SIG-M5 (cell line): ENCODE measurements around the gene LMOD1.
"Not testable (repeated sequence)": the region's sequence is repeated elsewhere in the genome, so short reads cannot be mapped to it uniquely, and the experiment has no call there.

Source experiments
- DNase-seq: peaks from one replicate; lab custom pipeline; 2025; lab: John Stamatoyannopoulos, UW

LMOD1 gene

DNA sequence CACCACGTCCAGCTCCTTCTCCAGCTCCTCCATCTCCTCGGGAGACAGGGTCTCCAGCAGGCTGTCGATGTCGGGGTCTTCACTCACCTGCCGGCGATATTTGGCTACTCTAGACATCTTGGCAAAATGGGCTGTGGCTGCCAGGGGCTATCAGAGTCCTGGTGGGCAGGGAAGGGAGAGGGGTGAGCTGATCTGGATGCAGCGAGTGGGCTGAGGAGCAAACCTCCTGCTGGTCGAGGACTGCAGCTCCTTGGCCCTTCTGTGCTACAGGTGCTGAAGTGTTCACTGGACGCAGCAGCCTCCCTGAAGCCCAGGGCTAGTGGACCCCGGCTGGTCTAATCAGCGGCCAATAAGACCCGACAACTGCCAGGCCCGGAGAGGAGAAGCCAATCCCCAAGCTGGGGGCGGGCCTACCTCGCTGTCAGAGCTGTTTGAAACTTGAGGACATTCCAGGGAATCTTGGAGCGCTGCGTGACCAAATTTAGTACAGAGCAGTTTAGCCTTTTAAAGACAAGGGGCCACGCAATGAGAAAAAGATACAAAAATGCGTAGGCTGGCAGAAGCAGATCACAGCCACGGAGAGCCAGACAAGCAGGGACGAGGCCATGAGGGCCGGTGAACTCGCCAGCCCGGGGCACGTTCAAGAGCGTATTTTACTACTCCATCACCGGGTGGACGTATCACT is at the start of gene LMOD1:
LMOD1 (minus strand) TSS at position 325 of the 685 bp plus-strand sequence; CDS start at position 117, 208 bp downstream.
- DNase-seq: no peak

- no peak for DNase-seq
Measured at GRCh38 chr1:201990427-201990826, 44.1 kb upstream of the LMOD1 start.

DNA sequence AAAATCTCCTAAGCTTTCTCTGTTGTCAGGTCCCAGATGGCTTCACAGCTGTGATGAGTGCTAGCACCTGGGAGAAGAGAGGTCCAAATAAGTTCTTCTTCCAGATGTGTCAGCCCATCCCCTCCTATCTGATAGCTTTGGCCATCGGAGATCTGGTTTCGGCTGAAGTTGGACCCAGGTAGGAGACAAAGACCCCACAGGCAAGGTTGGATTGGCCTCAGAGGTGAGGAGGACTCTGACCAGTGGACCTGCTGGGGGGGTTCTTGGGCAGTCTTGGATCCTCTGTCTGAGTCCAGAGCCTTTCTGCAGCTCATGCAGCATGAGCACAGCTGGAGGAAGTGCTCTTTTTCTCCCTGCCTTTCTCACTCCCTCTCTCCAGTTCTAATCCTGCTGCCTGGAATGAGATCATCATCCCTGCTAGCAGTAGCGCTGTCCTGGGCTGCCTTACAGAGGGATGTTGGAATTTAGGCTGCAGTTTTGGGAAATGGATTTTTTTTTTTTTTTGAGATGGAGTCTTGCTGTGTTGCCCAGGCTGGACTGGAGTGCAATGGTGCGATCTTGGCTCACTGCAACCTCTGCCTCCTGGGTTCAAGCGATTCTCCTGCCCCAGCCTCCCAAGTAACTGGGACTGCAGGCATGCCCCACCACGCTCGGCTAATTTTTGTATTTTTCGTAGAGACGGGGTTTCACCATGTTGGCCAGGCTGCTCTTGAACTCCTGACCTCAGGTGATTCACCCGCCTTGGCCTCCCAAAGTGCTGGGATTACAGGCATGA is 43.2 kb upstream of the LMOD1 start:
- no peak for DNase-seq

- no peak for DNase-seq
Measured at GRCh38 chr1:201988601-201989000, 42.3 kb upstream of the LMOD1 start.

DNA sequence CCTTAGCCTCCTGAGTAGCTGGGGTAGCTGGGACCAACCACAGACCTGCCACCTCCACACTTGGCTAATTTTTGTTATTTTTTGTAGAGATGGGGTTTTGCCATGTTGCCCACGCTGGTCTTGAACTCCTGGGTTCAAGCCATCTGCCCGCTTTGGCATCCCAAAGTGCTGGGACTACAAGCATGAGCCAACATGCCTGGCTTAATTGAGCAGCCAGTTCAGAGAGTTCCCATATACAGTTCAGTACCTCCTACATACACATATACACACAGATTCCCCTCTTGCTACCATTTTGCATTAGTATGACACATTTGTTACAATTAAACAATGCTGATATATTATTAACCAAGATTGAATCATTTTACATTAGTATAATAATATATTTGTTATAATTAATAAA is 39.0 kb upstream of the LMOD1 start:
- no peak for DNase-seq

- DNase-seq: no peak
Measured at GRCh38 chr1:201984446-201984845, 38.1 kb upstream of the LMOD1 start.

GRCh38 chr1:201983380-201983805 is 37.0 kb upstream of the LMOD1 start:
- no peak for DNase-seq

DNA sequence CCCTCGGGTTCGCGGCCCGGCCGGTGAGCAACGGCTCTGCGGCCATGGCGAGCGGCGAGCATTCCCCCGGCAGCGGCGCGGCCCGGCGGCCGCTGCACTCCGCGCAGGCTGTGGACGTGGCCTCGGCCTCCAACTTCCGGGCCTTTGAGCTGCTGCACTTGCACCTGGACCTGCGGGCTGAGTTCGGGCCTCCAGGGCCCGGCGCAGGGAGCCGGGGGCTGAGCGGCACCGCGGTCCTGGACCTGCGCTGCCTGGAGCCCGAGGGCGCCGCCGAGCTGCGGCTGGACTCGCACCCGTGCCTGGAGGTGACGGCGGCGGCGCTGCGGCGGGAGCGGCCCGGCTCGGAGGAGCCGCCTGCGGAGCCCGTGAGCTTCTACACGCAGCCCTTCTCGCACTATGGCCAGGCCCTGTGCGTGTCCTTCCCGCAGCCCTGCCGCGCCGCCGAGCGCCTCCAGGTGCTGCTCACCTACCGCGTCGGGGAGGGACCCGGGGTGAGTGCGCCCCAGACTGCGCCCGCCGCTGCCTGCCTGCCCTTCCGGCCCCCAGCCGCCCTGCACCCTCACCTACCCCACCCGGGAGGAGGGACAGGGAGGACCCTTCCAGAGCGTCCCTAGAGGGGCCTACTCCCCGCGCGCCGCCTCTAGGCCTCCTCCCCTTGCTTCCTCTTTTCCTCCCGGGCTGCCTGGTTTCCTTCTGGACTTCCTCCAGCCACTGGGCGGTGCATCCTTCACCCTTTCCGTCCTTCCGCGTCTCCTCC is 36.5 kb upstream of the LMOD1 start, which contains the start of gene RNPEP:
RNPEP (plus strand) TSS at position 26 of the 757 bp plus-strand sequence; CDS start at position 45, 19 bp downstream.
- peak; percentile 24 for DNase-seq

GRCh38 chr1:201982082-201982622 is 35.8 kb upstream of the LMOD1 start:
- DNase-seq: no peak

GRCh38 chr1:201970334-201971159 is 24.2 kb upstream of the LMOD1 start:
- DNase-seq: no peak

GRCh38 chr1:201968202-201968925 is 22.0 kb upstream of the LMOD1 start:
- no peak for DNase-seq

DNA sequence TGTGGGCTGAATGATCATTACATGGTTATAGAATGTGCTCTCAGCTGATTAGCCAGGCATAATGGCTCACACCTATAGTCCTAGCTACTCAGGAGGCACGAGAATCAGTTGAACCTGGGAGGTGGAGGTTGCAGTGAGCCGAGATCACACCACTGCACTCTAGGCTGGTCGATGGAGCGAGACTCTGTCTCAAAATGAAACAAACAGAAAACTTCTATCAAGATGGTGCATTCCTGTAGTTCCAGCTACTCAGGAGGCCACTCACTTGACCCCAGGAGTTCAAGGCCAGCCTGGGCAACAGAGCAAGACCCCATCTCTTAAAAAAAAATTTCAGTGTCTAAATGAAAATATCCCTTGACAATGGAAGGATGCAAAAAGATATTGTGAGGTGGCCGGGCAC is 19.8 kb upstream of the LMOD1 start:
- DNase-seq: no peak

DNA sequence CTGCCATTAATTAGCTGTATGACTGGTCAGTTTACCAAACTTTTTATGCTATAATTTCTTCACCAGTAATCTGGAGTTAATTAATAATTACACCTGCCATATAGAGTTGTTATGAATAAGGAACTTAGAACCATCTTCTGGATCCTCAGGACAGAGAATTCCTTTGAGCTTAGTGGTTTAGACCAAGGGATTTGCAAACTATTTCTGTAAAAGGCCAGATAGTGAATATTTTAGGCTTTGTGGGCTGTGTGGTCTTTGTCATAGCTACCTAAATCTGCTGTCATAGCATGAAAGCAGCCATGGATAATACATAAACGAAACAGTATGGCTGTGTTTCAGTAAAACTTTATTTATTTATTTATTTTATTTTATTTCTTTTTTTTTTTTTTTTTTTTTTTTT is 17.9 kb upstream of the LMOD1 start:
- no peak for DNase-seq

DNA sequence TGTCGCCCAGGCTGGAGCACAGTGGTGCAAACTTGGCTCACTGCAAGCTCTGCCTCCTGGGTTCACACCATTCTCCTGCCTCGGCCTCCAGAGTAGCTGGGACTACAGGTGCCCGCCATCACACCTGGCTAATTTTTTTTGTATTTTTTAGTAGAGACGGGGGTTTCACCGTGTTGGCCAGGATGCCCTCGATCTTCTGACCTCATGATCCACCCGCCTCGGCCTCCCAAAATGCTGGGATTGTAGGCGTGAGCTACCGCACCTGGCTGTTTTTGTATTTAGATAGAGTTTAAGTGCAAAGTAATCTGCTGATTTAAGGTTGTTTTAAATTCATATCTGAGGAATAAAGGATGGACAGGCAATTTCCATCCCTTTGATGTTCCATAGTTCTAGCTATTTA is 16.0 kb upstream of the LMOD1 start:
- DNase-seq: not testable (repeated sequence)

GRCh38 chr1:201958348-201958747 is 12.0 kb upstream of the LMOD1 start:
- no peak for DNase-seq

DNA sequence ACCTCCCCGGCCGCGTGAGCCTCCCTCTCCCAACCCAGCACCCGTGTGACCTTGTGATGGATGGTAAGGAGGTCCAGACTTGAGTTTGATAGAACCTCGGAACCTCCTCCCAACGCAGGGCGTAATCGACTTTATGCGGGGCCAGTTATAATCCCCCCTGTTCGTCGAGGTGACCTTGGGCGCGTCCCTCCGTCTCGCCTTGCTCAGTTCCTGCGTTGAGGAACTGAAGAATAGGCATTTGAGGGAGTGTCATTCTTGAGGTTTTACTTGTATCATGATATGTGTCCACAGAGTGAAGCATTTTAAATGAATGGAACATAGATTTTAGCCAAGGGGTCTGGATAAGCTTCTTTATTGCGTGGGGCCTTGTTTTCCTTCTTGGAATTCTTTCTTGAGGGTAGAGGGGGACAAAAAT is 9.4 kb upstream of the LMOD1 start:
- no peak for DNase-seq

DNA sequence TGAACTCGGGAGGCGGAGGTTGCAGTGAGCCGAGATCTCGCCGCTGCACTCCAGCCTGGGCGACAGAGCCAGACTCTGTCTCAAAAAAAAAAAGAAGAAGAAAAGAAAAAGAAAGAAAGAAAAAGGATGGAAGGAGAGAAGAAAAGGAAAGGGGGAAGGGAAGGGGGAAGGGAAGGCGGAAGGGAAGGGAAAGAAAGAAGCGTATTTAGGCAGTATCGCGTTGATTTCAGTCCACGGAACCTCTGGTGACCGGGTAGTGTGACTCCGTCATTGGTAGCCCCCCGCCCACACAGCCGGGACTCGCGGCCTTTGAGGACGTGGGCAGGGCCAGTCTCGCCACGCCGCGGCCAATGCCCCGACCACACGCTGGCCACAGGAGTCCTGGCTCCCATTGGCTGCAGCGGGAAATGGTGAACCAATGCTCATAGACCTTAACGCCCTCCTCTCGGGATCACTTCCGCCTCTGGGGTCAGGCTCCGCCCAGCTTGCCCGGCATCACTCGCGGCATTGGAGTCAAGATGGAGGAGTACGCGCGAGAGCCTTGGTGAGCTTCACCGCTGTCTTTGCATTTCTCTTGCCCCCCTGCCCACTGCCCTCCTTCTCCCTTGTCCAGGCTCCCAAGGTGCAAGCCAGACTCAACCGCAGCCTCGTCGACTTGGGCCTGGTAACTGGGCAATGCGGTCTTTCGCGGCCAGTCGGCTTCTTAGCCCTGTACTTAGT is 8.8 kb upstream of the LMOD1 start, which contains the start of gene TIMM17A:
TIMM17A (plus strand) TSS at position 495 of the 720 bp plus-strand sequence; CDS start at position 519, 24 bp downstream.
- DNase-seq: peak; percentile 89

GRCh38 chr1:201954263-201955008 is 8.1 kb upstream of the LMOD1 start:
- DNase-seq: no peak

DNA sequence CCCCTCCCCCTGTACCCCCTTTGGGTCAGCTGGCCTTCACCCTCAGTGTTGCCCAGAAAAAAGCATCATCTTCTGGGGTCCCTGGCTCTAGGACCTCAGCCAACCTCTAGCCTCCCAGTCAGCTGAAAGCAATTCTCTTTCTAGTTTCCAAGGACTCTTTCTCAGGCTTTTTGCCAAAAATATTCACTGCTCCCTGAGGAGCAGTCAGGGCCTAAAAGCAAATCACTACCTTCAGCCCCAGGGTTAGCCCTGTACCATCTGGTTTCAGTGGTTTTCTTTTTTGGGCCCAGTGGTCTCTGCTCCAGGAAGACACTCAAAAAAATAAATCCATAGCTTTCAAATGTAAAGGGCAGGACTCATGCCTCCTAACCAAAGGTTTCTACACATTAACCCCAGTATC is 3.1 kb upstream of the LMOD1 start:
- DNase-seq: no peak
